ENCODE data around the gene IFNL1. TPM values are rescaled to one million over a fixed set of nuclear protein-coding genes. Genes with fewer than 3 reads are reported as not detected.

IFNL1 gene
- total RNA-seq, 1 experiment from 2014 or later, result 0.57 TPM

DNA sequence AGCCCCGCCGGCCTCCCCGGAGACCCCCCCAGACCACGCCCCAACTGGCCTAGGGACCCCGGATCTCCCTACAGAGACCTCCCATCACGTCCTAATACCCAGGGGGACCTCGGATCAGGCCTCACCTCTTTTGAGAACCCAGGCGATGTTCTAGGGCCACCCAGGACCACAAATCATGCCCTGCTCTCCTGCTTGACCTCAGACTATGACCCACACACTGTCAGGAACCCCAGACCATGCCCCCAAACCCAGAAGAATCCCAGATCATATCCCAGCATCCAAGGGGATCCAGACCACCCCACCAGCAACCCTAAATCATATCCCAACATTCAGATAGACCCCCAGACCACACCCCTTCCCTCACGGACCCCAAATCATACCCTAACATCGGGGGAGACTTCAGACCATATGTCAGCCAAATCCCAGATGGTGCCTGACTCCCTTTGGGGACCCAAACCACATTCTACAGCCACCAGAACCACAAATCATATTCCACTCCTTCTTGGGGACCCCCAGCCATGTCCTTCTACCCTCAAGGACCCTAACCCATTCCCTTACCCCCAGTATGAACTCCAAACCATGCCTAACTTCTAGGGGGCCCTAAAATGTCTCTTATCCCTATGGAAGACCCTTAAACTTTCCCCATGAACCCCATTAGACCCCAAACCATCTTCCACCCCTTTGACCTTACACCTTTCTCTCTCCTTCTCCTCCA is 25.1 kb downstream of the IFNL1 start:
- Histone ChIP-seq H3K9me3 (ENCODE audit: control insufficient read depth, insufficient read depth, low read depth, low read length) (no peaks in the 10 kb centered on the region), H3K4me3 (ENCODE audit: low read depth in 2 of 2, low read length in 2 of 2) (peak overlapping the region; percentile 2 to 37), H3K36me3 (ENCODE audit: control insufficient read depth, insufficient read depth, low read length) (no peaks in the 10 kb centered on the region), H3K27me3 (ENCODE audit: control insufficient read depth, insufficient read depth, low read length) (peaks cover 6% of the 10 kb centered on the region), H3K4me1 (ENCODE audit: control insufficient read depth, insufficient read depth, low read length) (peaks cover 4% of the 10 kb centered on the region), H3K27ac (ENCODE audit: low read length) (no peak overlapping the region)
- intact Hi-C loops (cut with micrococcal nuclease; ENCODE audit: unreplicated experiment) (no loop called here), in situ Hi-C loops (cut with HindIII; ENCODE audit: low pct_unique_long_range_greater_than_20kb, low sequenced_read_pairs) (no loop called here)
- ChIA-PET CTCF (interaction anchor here (0.6 to 0.7 kb wide), 3 partner anchors 65 to 116 kb away, joined by 3 read pairs; no protein-coding TSS in a partner anchor), POLR2A (interaction anchor here (0.6 to 0.7 kb wide), 4 partner anchors 65 to 674 kb away, joined by 3 to 6 read pairs (median 3); partner anchors contain the start of gene ACTN4)
- BruUV-seq (replicated peaks), result no TSS peak
- TF ChIP-seq POLR2AphosphoS5 (IDR thresholded peaks at IDR 0.05; ENCODE audit: low read depth, low read length) (no peak), REST (IDR thresholded peaks at IDR 0.05; ENCODE audit: insufficient read depth in 1 of 2, low read depth in 2 of 2, low read length in 1 of 2) (no peak), SIN3A (IDR thresholded peaks at IDR 0.05; ENCODE audit: borderline replicate concordance, insufficient read depth, low read depth, low read length) (no peak), TCF7L2 (IDR thresholded peaks at IDR 0.05; ENCODE audit: low read depth, low read length) (no peak)
- TF ChIP-seq, protein P1, sequence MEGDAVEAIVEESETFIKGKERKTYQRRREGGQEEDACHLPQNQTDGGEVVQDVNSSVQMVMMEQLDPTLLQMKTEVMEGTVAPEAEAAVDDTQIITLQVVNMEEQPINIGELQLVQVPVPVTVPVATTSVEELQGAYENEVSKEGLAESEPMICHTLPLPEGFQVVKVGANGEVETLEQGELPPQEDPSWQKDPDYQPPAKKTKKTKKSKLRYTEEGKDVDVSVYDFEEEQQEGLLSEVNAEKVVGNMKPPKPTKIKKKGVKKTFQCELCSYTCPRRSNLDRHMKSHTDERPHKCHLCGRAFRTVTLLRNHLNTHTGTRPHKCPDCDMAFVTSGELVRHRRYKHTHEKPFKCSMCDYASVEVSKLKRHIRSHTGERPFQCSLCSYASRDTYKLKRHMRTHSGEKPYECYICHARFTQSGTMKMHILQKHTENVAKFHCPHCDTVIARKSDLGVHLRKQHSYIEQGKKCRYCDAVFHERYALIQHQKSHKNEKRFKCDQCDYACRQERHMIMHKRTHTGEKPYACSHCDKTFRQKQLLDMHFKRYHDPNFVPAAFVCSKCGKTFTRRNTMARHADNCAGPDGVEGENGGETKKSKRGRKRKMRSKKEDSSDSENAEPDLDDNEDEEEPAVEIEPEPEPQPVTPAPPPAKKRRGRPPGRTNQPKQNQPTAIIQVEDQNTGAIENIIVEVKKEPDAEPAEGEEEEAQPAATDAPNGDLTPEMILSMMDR (IDR thresholded peaks at IDR 0.05), result no peak
- ATAC-seq, result peak; percentile 6
- no peak for DNase-seq (ENCODE audit: low read depth, low spot score)

GRCh38 chr19:39321832-39322176 is 25.6 kb downstream of the IFNL1 start:
- ChIA-PET POLR2A (interaction anchor here (0.7 to 1.6 kb wide), 3 partner anchors 21 to 211 kb away, joined by 3 to 8 read pairs (median 5); partner anchors contain the start of gene SAMD4B), CTCF (interaction anchor here (0.7 to 2.2 kb wide), 5 partner anchors 11 to 471 kb away, joined by 3 to 10 read pairs (median 4); no protein-coding TSS in a partner anchor)
- H3K36me3 ChIP-seq (ENCODE audit: control insufficient read depth, insufficient read depth, low read length), result no peaks in the 10 kb centered on the region
- intact Hi-C loops (cut with micrococcal nuclease; ENCODE audit: unreplicated experiment) (no loop called here), in situ Hi-C loops (cut with HindIII; ENCODE audit: low pct_unique_long_range_greater_than_20kb, low sequenced_read_pairs) (no loop called here)
- H3K27me3 ChIP-seq (ENCODE audit: control insufficient read depth, insufficient read depth, low read length), result peaks cover 6% of the 10 kb centered on the region
- H3K27ac ChIP-seq (ENCODE audit: low read length), result no peak overlapping the region
- no peak overlapping the region for H3K4me3 ChIP-seq (ENCODE audit: low read depth in 2 of 2, low read length in 2 of 2)
- TF ChIP-seq SIN3A (IDR thresholded peaks at IDR 0.05; ENCODE audit: borderline replicate concordance, insufficient read depth, low read depth, low read length), result no peak
- TF ChIP-seq POLR2AphosphoS5 (IDR thresholded peaks at IDR 0.05; ENCODE audit: low read depth, low read length), result no peak
- TF ChIP-seq REST (IDR thresholded peaks at IDR 0.05; ENCODE audit: insufficient read depth in 1 of 2, low read depth in 2 of 2, low read length in 1 of 2), result no peak
- no peak for TF ChIP-seq TCF7L2 (IDR thresholded peaks at IDR 0.05; ENCODE audit: low read depth, low read length)
- TF ChIP-seq, protein P1 (IDR thresholded peaks at IDR 0.05), result no peak
- DNase-seq (ENCODE audit: low read depth, low spot score) (no peak), ATAC-seq (no peak)
- H3K9me3 ChIP-seq (ENCODE audit: control insufficient read depth, insufficient read depth, low read depth, low read length), result no peaks in the 10 kb centered on the region
- H3K4me1 ChIP-seq (ENCODE audit: control insufficient read depth, insufficient read depth, low read length), result peaks cover 4% of the 10 kb centered on the region
- no TSS peak for BruUV-seq (replicated peaks)

All from Panc1 (cell line).